Fibroblast of skin of abdomen (primary cell): ENCODE measurements around the gene GABRG3.

Experiments used
- DNase-seq: peaks from one replicate; pipeline ENCODE4 v3.0.0-alpha.2; 2013

GABRG3 gene

GRCh38 chr15:27589260-27589659 is 618.3 kb downstream of the GABRG3 start:
- no peak for DNase-seq

GRCh38 chr15:27589782-27590181 is 618.8 kb downstream of the GABRG3 start:
- DNase-seq = no peak
